ENCODE measurements around the gene PARN.
"Not testable (repeated sequence)": the region's sequence is repeated elsewhere in the genome, so short reads cannot be mapped to it uniquely, and the experiment has no call there.

Gene PARN

GRCh38 chr16:14436401-14436955 is 193.6 kb downstream of the PARN start:
- no peak for DNase-seq (ENCODE audit: low spot score)

- DNase-seq (ENCODE audit: low spot score), result no peak
Observed at GRCh38 chr16:14434860-14435259, 195.2 kb downstream of the PARN start.

- DNase-seq (ENCODE audit: low spot score), result not testable (repeated sequence)
Observed at GRCh38 chr16:14428971-14429637, 201.0 kb downstream of the PARN start.

GRCh38 chr16:14428043-14428442 is 202.0 kb downstream of the PARN start:
- DNase-seq (ENCODE audit: low spot score), result no peak

- no peak for DNase-seq (ENCODE audit: low spot score)
Observed at GRCh38 chr16:14427371-14427948, 202.6 kb downstream of the PARN start.

- DNase-seq (ENCODE audit: low spot score), result no peak
Observed at GRCh38 chr16:14424595-14424994, 205.5 kb downstream of the PARN start.

GRCh38 chr16:14423344-14423743 is 206.7 kb downstream of the PARN start:
- DNase-seq (ENCODE audit: low spot score), result no peak

GRCh38 chr16:14420721-14421488 is 209.2 kb downstream of the PARN start:
- DNase-seq (ENCODE audit: low spot score), result no peak

- not testable (repeated sequence) for DNase-seq (ENCODE audit: low spot score)
Observed at GRCh38 chr16:14420243-14420642, 209.8 kb downstream of the PARN start.

GRCh38 chr16:14419817-14420216 is 210.2 kb downstream of the PARN start:
- DNase-seq (ENCODE audit: low spot score), result no peak

GRCh38 chr16:14418795-14419225 is 211.2 kb downstream of the PARN start:
- DNase-seq (ENCODE audit: low spot score), result no peak

GRCh38 chr16:14416184-14416583 is 213.9 kb downstream of the PARN start:
- DNase-seq (ENCODE audit: low spot score), result no peak

GRCh38 chr16:14415291-14415690 is 214.8 kb downstream of the PARN start:
- DNase-seq (ENCODE audit: low spot score), result no peak

- no peak for DNase-seq (ENCODE audit: low spot score)
Observed at GRCh38 chr16:14409563-14409962, 220.5 kb downstream of the PARN start.

GRCh38 chr16:14407786-14408399 is 222.2 kb downstream of the PARN start:
- no peak for DNase-seq (ENCODE audit: low spot score)

- DNase-seq (ENCODE audit: low spot score), result peak; percentile 21
Observed at GRCh38 chr16:14405611-14406537, 224.2 kb downstream of the PARN start.

GRCh38 chr16:14403001-14403389 is 227.1 kb downstream of the PARN start:
- DNase-seq (ENCODE audit: low spot score), result not testable (repeated sequence)

- DNase-seq (ENCODE audit: low spot score), result not testable (repeated sequence)
Observed at GRCh38 chr16:14402114-14403000, 227.7 kb downstream of the PARN start.

- peak; percentile 50 for DNase-seq (ENCODE audit: low spot score)
Observed at GRCh38 chr16:14401711-14402061, 228.4 kb downstream of the PARN start.

- DNase-seq (ENCODE audit: low spot score), result not testable (repeated sequence)
Observed at GRCh38 chr16:14400978-14401710, 228.9 kb downstream of the PARN start.
